ENCODE data around the gene TADA2B.

TADA2B gene

GRCh38 chr4:7007944-7008343 lies 35.2 kb upstream of the TADA2B start:
- TF ChIP-seq ZNF274 (IDR thresholded peaks at IDR 0.05; ENCODE audit: low read depth, low read length) = no peak
- H3K4me3 ChIP-seq (ENCODE audit: low read length) = no peak overlapping the region

GRCh38 chr4:7009564-7009963 lies 33.6 kb upstream of the TADA2B start:
- no peak for TF ChIP-seq ZNF274 (IDR thresholded peaks at IDR 0.05; ENCODE audit: low read depth, low read length)
- no peak overlapping the region for H3K4me3 ChIP-seq (ENCODE audit: low read length)

GRCh38 chr4:7013175-7013574 lies 30.0 kb upstream of the TADA2B start:
- no peak for TF ChIP-seq ZNF274 (IDR thresholded peaks at IDR 0.05; ENCODE audit: low read depth, low read length)
- H3K4me3 ChIP-seq (ENCODE audit: low read length) = no peak overlapping the region

GRCh38 chr4:7014815-7015214 lies 28.4 kb upstream of the TADA2B start:
- no peak overlapping the region for H3K4me3 ChIP-seq (ENCODE audit: low read length)
- TF ChIP-seq ZNF274 (IDR thresholded peaks at IDR 0.05; ENCODE audit: low read depth, low read length) = no peak

- no peak for TF ChIP-seq ZNF274 (IDR thresholded peaks at IDR 0.05; ENCODE audit: low read depth, low read length)
- H3K4me3 ChIP-seq (ENCODE audit: low read length) = no peak overlapping the region
Observed at GRCh38 chr4:7015383-7016035, 27.7 kb upstream of the TADA2B start.

GRCh38 chr4:7016086-7016485 lies 27.1 kb upstream of the TADA2B start:
- TF ChIP-seq ZNF274 (IDR thresholded peaks at IDR 0.05; ENCODE audit: low read depth, low read length) = no peak
- H3K4me3 ChIP-seq (ENCODE audit: low read length) = no peak overlapping the region

- TF ChIP-seq ZNF274 (IDR thresholded peaks at IDR 0.05; ENCODE audit: low read depth, low read length) = no peak
- no peak overlapping the region for H3K4me3 ChIP-seq (ENCODE audit: low read length)
Observed at GRCh38 chr4:7016512-7016911, 26.7 kb upstream of the TADA2B start.

GRCh38 chr4:7017446-7018048 lies 25.6 kb upstream of the TADA2B start:
- TF ChIP-seq ZNF274 (IDR thresholded peaks at IDR 0.05; ENCODE audit: low read depth, low read length) = no peak
- no peak overlapping the region for H3K4me3 ChIP-seq (ENCODE audit: low read length)

GRCh38 chr4:7018281-7018680 lies 24.9 kb upstream of the TADA2B start:
- TF ChIP-seq ZNF274 (IDR thresholded peaks at IDR 0.05; ENCODE audit: low read depth, low read length) = no peak
- no peak overlapping the region for H3K4me3 ChIP-seq (ENCODE audit: low read length)

GRCh38 chr4:7019367-7019766 lies 23.8 kb upstream of the TADA2B start:
- no peak for TF ChIP-seq ZNF274 (IDR thresholded peaks at IDR 0.05; ENCODE audit: low read depth, low read length)
- H3K4me3 ChIP-seq (ENCODE audit: low read length) = no peak overlapping the region

GRCh38 chr4:7020290-7020689 lies 22.9 kb upstream of the TADA2B start:
- TF ChIP-seq ZNF274 (IDR thresholded peaks at IDR 0.05; ENCODE audit: low read depth, low read length) = no peak
- H3K4me3 ChIP-seq (ENCODE audit: low read length) = no peak overlapping the region

- TF ChIP-seq ZNF274 (IDR thresholded peaks at IDR 0.05; ENCODE audit: low read depth, low read length) = no peak
- no peak overlapping the region for H3K4me3 ChIP-seq (ENCODE audit: low read length)
Observed at GRCh38 chr4:7020856-7021255, 22.3 kb upstream of the TADA2B start.

GRCh38 chr4:7021355-7021754 lies 21.8 kb upstream of the TADA2B start:
- no peak for TF ChIP-seq ZNF274 (IDR thresholded peaks at IDR 0.05; ENCODE audit: low read depth, low read length)
- no peak overlapping the region for H3K4me3 ChIP-seq (ENCODE audit: low read length)

- no peak for TF ChIP-seq ZNF274 (IDR thresholded peaks at IDR 0.05; ENCODE audit: low read depth, low read length)
- no peak overlapping the region for H3K4me3 ChIP-seq (ENCODE audit: low read length)
Observed at GRCh38 chr4:7021930-7022664, 21.1 kb upstream of the TADA2B start.

- TF ChIP-seq ZNF274 (IDR thresholded peaks at IDR 0.05; ENCODE audit: low read depth, low read length) = no peak
- no peak overlapping the region for H3K4me3 ChIP-seq (ENCODE audit: low read length)
Observed at GRCh38 chr4:7023486-7023885, 19.7 kb upstream of the TADA2B start.
